A673 (cell line): ENCODE data around the gene SLAIN2. TPM values are rescaled to one million over a fixed set of nuclear protein-coding genes. Genes with fewer than 3 reads are reported as not detected.

ENCODE experiments used
- BruUV-seq: library from RNA; stranded (reverse); fragments of 400-500 nt; replicated peaks from 2 replicates; lab custom pipeline; 2021; lab: Mats Ljungman, UMichigan
- CTCF ChIA-PET: fragments of 300-600 bp; sonication (Branson Sonifier 250); formaldehyde crosslinking; loops from one replicate; lab custom pipeline; 2022; ENCODE audit warnings: antibody characterized with exemption; lab: Charles Lee
- POLR2A ChIA-PET: fragments of 300-600 bp; sonication (Branson Sonifier 250); formaldehyde crosslinking; loops from one replicate; lab custom pipeline; 2022; ENCODE audit warnings: antibody characterized with exemption; ENCODE audit not compliant: low non-redundant PET; lab: Charles Lee
- DNase-seq: peaks from one replicate; pipeline ENCODE4 v3.0.0-alpha.2; 2015; ENCODE audit warnings: low spot score
- H3K27ac ChIP-seq: fragments of 200-600 bp; sonication (generic); 2 replicates; pipeline ENCODE4 v1.5.1; 2016; ENCODE audit warnings: mixed run types, low read depth, mild to moderate bottlenecking, mixed read lengths, antibody characterized with exemption, low read length; ENCODE audit not compliant: poor library complexity, severe bottlenecking
- H3K27me3 ChIP-seq: fragments of 200-600 bp; sonication (generic); replicated peaks from 2 replicates; pipeline ENCODE4 v1.6.1; 2017; ENCODE audit warnings: mixed run types, low read depth, mild to moderate bottlenecking, mixed read lengths, antibody characterized with exemption, low read length; ENCODE audit not compliant: insufficient read depth, poor library complexity
- H3K36me3 ChIP-seq: fragments of 200-600 bp; sonication (generic); 2 replicates; pipeline ENCODE4 v1.6.1; 2016; ENCODE audit warnings: mixed run types, mild to moderate bottlenecking, mixed read lengths, antibody characterized with exemption, low read length; ENCODE audit not compliant: insufficient read depth, poor library complexity, severe bottlenecking
- H3K4me1 ChIP-seq: fragments of 200-600 bp; sonication (generic); 2 replicates; pipeline ENCODE4 v1.6.1; 2017; ENCODE audit warnings: mixed run types, mild to moderate bottlenecking, mixed read lengths, antibody characterized with exemption, low read length; ENCODE audit not compliant: insufficient read depth, poor library complexity, severe bottlenecking
- H3K4me3 ChIP-seq: fragments of 200-600 bp; sonication (generic); 2 replicates; pipeline ENCODE4 v1.5.1; 2016; ENCODE audit warnings: low read depth, mixed run types, mild to moderate bottlenecking, mixed read lengths, low read length; ENCODE audit not compliant: poor library complexity, severe bottlenecking
- H3K9me3 ChIP-seq: fragments of 200-600 bp; sonication (generic); 2 replicates; pipeline ENCODE4 v1.6.1; 2016; ENCODE audit warnings: mixed run types, low read depth, mild to moderate bottlenecking, mixed read lengths, antibody characterized with exemption, low read length; ENCODE audit not compliant: poor library complexity, severe bottlenecking
- EZH2 ChIP-seq: fragments of 200-600 bp; sonication (generic); IDR thresholded peaks from 2 replicates; pipeline ENCODE4 v1.6.1; 2017; ENCODE audit warnings: borderline replicate concordance, low read depth, mild to moderate bottlenecking, mixed read lengths, antibody characterized with exemption, low read length; ENCODE audit not compliant: poor library complexity, severe bottlenecking
- intact Hi-C: fragments of 100-400 bp; cut with micrococcal nuclease; formaldehyde crosslinking; loops from one replicate; pipeline ENCODE4 v1.10.0; 2022; ENCODE audit not compliant: unreplicated experiment
- total RNA-seq: library from RNA; stranded (reverse); gene quantifications from 2 replicates; pipeline ENCODE4 v1.2.3, GENCODE V29; 2021
- TF ChIP-seq, protein P1 (sequence below): fragments of 300-800, 200-600 bp; sonication (generic); conservative IDR thresholded peaks from 2 replicates; pipeline ENCODE4 v1.5.1; 2017; ENCODE audit warnings: low read depth, mild to moderate bottlenecking, antibody characterized with exemption, low read length, moderate library complexity, mixed read lengths

Gene SLAIN2
- total RNA-seq, 1 experiment from 2014 or later: 74.0 TPM

- DNase-seq: peak; percentile 84
- TF ChIP-seq EZH2: no peak
- TF ChIP-seq, protein P1, sequence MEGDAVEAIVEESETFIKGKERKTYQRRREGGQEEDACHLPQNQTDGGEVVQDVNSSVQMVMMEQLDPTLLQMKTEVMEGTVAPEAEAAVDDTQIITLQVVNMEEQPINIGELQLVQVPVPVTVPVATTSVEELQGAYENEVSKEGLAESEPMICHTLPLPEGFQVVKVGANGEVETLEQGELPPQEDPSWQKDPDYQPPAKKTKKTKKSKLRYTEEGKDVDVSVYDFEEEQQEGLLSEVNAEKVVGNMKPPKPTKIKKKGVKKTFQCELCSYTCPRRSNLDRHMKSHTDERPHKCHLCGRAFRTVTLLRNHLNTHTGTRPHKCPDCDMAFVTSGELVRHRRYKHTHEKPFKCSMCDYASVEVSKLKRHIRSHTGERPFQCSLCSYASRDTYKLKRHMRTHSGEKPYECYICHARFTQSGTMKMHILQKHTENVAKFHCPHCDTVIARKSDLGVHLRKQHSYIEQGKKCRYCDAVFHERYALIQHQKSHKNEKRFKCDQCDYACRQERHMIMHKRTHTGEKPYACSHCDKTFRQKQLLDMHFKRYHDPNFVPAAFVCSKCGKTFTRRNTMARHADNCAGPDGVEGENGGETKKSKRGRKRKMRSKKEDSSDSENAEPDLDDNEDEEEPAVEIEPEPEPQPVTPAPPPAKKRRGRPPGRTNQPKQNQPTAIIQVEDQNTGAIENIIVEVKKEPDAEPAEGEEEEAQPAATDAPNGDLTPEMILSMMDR: peak; percentile 78
- CTCF ChIA-PET: interaction anchor here (0.6 kb wide), 1 partner anchor 44 kb away, joined by 4 read pairs; no protein-coding TSS in a partner anchor
- intact Hi-C loops: loop anchor here (1.0 to 10.0 kb wide), 2 partner anchors 230 to 649 kb away; no protein-coding TSS in a partner anchor
- H3K9me3 ChIP-seq: no peaks in the 10 kb centered on the region
- no TSS peak for BruUV-seq
- H3K4me3 ChIP-seq: no peak overlapping the region
- no peak overlapping the region for H3K27ac ChIP-seq
- no peaks in the 10 kb centered on the region for H3K27me3 ChIP-seq
- H3K36me3 ChIP-seq: no peaks in the 10 kb centered on the region
- POLR2A ChIA-PET: no interaction called here
- H3K4me1 ChIP-seq: no peaks in the 10 kb centered on the region
These were observed 25.4 kb upstream of the SLAIN2 start for GRCh38 chr4:48315728-48316630.

DNA sequence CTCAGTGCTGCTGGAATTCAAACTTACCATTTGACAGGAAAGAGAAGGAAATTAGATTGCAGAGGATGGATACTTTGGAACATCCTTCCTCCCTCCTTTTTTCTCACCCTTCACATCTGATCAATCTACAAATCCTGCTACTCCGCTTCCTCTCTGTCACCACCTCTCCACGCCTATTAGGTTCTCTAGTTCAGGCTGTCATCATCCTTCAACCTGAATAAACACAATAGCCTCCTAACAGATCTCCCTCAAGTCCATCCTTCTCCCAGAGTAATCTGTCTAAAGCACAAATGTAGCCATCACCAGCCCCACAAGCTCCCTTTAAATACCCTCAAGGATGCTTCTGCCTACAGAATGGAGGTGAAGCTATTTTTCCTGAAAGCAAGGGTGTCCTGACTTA, 20.0 kb upstream of the SLAIN2 start:
- no TSS peak for BruUV-seq
- CTCF ChIA-PET: interaction anchor here (0.5 kb wide), 1 partner anchor 225 kb away, joined by 3 read pairs; no protein-coding TSS in a partner anchor
- POLR2A ChIA-PET: no interaction called here
- Histone ChIP-seq H3K4me3 (no peak overlapping the region), H3K4me1 (no peaks in the 10 kb centered on the region), H3K27ac (no peak overlapping the region), H3K36me3 (no peaks in the 10 kb centered on the region), H3K9me3 (no peaks in the 10 kb centered on the region), H3K27me3 (no peaks in the 10 kb centered on the region)
- intact Hi-C loops: no loop called here
- DNase-seq: no peak
- TF ChIP-seq, protein P1: no peak
- no peak for TF ChIP-seq EZH2

DNA sequence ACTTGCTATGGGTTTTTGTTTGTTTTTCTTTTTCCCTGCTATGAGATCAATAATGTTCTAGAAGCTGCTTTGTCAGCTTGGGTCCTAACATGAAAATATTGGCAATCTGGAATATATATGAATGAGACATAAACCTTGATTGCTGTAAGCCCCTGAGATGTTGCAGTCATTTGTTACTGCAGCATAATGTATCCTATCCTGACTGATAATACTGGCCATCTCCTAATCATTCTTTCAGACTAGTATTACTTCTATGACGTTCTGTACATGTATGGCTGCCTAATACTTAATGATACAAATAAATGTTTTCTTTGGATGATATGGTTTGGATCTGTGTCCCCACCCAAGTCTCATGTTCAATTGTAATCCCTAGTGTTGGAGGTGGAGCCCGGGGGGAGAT, 19.3 kb upstream of the SLAIN2 start:
- TF ChIP-seq EZH2: no peak
- TF ChIP-seq, protein P1: no peak
- BruUV-seq: no TSS peak
- intact Hi-C loops: no loop called here
- CTCF ChIA-PET: no interaction called here
- Histone ChIP-seq H3K4me3 (no peak overlapping the region), H3K27me3 (no peaks in the 10 kb centered on the region), H3K9me3 (no peaks in the 10 kb centered on the region), H3K27ac (no peak overlapping the region), H3K4me1 (no peaks in the 10 kb centered on the region), H3K36me3 (no peaks in the 10 kb centered on the region)
- POLR2A ChIA-PET: no interaction called here
- DNase-seq: no peak
